ENCODE measurements around the gene ERN1.

Gene ERN1

GRCh38 chr17:64110379-64111152 is 19.4 kb downstream of the ERN1 start:
- no peak for DNase-seq (ENCODE audit: low read depth in 2 of 2)

DNA sequence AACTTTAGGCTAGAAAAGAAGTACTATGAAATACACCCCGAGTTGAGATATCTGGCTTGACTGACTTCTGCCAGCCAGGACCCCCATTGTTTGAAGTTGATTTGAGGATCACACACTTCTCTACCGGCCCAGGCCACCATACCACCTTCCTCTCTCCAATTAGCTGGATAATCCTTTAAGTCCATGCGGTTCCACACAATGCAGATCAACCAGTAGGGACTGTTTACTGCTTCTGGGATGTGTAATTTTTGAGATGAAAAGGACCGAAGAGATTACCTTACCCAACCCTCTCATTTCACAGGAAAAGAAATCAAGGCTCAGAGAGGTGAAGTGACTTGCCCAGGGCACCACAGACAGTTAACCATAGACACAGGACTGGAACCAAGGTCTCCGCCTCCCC is 20.5 kb downstream of the ERN1 start:
- no peak for DNase-seq (ENCODE audit: low read depth in 2 of 2)

DNA sequence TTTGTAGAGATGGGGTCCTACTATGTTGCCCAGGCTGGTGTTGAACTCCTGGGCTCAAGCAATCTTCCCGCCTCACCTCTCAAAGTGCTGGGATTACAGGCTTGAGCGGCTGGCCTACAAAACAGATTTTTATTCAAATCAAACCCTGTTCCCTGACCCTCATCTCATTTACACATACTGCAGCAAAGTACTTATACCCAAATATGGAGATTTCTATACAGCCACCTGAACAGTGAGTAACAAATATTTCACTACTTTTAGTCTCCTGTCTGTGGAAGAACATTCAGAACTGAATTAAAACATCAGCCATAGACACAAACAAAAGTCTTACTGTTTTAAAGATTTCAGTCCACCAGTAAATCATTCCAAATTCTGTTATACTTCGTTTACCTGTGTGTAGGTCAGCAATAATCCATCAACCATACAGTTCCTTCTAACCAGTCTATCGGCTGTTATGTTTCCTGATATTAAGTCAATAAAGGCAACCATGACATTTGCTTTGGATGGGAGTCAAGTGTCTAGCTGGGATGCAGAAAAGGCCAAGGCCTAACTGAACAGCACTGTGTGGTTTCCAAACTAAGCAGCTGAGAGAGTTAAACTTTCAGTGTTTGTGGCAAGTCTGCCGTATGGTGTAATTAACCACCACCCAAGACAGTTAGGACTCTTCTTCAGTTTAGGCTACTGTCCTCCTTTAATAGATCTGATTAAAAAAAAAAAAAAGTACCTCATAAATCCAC is 22.3 kb downstream of the ERN1 start:
- no peak for DNase-seq (ENCODE audit: low read depth in 2 of 2)

GRCh38 chr17:64106918-64107317 is 23.0 kb downstream of the ERN1 start:
- DNase-seq (ENCODE audit: low read depth in 2 of 2) = no peak

DNA sequence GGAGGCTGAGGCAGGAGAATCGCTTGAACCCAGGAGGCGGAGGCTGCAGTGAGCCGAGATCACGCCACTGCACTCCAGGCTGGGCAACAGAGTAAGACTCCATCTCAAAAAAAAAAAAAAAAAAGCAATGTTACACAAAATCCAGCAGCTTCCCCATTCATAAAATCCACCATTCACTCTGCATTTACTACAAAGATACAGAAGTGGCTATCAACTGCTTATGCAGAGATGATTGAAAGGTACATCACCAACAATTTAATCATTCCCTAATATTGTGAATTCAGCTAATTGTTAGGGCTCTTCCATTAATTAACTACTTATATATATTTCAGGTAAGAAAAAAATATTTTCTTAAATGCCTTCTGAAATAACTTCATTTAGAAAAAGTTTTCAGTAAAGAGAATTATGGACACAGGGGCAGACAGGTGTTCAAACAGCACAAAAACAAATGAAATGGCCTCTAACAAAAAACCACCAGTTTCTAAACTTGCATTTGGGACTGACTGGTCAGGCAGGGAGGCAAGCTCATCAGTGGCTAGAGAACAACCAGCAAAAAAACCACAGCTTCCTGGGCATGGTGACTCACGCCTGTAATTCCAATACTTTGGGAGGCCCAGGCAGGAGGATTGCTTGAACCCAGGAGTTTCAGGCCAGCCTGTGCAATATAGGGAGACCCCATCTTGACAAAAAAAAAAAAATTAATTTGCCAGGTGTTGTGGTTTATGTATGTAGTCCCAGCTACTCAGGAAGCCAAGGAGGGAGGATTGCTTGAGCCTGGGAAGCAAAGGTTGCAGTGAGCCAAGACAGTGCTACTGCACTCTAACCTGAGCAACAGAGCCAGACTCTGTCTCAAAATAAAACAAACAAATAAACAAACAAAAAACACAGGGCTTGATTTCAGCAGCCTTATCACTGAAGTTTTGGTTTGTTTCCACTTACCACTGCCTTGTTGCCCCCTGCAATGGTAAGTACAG is 26.3 kb downstream of the ERN1 start:
- DNase-seq (ENCODE audit: low read depth in 2 of 2) = no peak

DNA sequence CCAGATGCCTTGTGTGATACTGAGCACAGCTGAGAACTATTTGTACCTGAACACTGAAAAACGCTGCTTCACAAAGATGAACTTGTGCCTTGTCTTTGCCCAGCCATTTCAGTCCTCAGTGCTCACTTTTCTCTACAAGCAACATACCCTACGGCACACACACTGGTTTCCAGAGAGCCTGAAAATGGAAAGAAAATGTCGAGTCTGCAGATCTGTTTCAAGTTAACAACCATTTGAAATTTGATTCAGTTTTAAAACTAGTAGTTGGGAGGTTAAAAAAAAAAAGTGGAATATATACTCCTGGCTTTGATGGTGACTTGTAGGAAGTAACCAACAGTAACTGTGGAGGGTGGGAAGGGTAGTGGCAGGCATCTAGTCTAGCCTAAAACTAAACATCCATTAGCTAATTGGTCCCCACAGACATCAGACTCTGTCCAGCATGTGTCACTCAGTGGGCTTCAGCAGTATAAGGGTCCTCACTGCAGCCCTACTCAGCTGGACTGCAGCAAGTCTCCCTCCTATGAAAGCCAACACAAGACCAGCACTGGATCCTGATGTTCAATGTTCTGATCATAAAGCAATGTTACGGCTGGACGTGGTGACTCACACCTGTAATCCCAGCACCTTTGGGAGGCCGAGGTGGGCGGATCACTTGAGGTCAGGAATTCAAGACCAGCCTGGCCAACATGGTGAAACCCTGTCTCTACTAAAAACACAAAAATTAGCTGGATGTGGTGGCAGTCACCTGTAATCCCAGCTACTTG is 27.1 kb downstream of the ERN1 start:
- no peak for DNase-seq (ENCODE audit: low read depth in 2 of 2)

GRCh38 chr17:64099543-64099942 is 30.4 kb downstream of the ERN1 start:
- no peak for DNase-seq (ENCODE audit: low read depth in 2 of 2)

GRCh38 chr17:64097196-64097936 is 32.6 kb downstream of the ERN1 start:
- no peak for DNase-seq (ENCODE audit: low read depth in 2 of 2)

DNA sequence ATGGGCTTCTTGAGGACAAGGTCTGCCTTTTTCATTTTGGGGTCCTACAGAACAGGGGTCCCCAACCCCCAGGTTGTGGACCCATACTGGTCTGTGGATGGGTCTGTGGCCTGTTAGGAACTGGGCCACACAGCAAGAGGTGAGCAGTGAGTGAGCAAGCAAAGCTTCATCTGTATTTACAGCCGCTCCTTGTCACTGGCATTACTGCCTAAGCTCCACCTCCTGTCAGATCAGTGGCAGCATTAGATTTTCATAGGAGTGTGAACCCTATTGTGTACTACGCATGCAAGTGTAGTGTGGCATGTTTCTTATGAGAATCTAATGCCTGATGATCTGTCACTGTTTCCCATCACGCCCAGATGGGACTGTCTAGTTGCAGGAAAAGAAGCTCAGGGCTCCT is 33.9 kb downstream of the ERN1 start:
- no peak for DNase-seq (ENCODE audit: low read depth in 2 of 2)

DNA sequence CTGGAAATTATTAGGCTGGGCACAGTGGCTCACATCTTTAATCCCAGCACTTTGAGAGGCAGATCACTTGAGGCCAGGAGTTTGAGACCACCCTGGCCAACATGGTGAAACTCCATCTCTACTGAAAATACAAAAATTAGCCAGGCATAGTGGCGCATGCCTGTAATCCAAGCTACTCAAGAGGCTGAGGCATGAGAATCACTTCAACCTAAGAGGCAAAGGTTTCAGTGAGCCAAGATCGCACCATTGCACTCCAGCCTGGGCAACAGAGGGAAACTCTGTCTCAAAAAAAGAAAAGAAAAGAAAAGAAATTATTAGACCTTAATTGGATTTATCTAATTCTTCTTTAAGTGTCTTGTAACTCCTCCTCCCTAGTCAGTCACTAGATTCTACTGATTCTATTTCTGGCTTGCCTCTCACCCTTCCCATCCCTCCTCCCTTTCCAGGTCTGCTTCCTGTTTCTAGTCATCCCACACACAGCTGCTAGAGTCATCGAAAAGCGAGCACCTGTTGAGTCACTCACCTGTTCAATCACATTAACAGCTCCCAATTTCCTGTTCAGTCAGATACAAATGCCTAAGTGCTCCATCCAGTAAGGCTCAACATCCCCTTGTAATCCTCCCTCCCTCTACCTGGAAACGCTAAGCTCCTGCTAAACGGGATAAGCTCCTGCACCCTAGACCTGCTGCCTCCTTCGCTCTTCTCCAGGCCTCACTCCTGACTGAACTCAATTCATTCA is 34.6 kb downstream of the ERN1 start:
- DNase-seq (ENCODE audit: low read depth in 2 of 2) = no peak

DNA sequence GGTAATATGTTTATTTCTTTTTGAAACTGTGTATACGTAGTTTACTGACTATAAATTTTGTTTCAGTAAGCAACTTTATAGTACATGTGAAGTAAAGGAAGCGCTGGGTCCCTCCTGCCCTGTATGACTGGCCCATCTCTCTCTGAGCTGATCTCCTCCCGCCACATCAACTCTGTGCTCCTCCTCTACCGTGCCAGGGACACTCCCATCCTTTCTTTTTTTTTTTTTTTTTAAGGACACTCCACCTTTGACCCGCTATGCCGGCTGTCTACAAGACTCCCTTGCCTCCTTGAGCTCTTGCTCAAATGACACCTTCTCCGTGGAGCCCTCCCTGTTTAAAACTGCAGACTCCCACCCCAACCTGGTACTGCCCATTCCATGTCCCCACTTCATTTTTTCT is 35.5 kb downstream of the ERN1 start:
- DNase-seq (ENCODE audit: low read depth in 2 of 2) = no peak

GRCh38 chr17:64092952-64093451 is 36.9 kb downstream of the ERN1 start:
- no peak for DNase-seq (ENCODE audit: low read depth in 2 of 2)

DNA sequence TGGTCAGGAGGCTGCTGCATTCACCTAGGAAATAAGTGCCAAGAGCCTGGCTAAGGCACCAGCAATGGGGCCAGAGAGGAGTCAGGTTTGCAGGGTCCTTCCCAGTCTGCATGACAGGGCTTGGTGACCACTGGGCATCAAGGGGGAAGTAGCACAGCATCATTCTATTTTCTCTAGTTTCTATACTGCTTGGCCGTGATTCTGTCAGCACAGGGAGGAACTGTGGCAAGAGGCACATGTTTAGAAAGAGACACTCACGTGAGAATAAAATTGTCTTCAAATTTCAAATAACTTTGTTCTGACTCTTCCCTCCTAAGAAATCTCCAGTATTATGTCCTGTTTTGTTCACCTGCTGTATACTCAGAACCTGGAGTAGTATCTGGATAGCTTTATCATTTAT is 37.8 kb downstream of the ERN1 start:
- DNase-seq (ENCODE audit: low read depth in 2 of 2) = no peak

GRCh38 chr17:64091571-64091970 is 38.4 kb downstream of the ERN1 start:
- no peak for DNase-seq (ENCODE audit: low read depth in 2 of 2)

GRCh38 chr17:64091116-64091515 is 38.8 kb downstream of the ERN1 start:
- DNase-seq (ENCODE audit: low read depth in 2 of 2) = no peak

DNA sequence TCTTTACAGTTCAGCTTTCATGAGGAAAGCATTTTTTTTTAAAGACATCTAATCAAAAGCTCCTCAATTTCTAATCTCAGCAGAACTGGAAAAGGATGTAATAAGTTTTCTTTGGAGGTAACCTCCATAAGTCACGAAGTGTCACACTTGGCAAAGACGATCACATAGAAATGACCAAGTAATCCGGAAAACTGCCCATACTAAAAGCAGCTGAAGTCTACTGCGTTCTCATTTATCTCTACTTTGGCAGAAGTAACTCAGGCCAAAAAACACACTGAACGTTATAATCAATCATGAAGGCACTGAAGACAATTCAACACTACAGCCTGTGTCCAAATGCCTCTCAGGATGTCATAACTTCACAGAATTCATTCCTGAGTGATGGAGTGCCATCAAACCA is 39.8 kb downstream of the ERN1 start:
- no peak for DNase-seq (ENCODE audit: low read depth in 2 of 2)

DNA sequence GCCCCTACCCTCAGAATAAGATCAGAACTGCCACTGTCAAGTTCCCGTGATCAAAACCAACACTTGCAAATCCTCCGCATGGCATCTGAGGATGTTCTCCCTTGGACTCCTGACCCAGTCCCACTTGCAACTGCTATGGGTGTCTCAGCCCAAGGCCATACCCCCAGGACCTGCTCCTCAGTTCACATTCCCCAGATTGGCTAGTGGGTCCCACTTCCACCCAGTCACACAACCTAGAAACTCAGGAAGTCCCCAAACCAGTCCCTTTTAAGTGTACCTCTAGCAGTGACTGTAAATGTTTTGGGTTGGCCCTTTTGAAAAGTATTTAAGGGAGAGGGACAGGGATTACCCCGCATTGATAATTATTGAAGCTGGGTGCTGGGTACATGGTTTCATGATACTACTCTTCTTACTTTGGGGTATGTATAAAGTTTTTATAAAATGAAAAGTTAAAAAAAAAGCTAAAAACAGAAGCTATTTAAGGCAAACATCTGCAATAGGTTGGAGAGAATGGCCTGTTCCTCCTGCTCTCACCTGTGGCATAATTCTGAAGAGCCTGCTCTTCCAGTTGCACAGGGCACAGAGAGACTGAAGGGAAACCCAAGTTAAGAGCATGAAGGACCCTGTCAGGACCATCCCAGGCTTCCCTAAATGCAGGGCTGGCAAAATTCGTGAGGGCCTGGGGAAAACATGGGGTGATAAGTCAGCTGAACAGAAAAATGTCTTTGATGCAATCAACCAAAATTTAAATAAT is 42.5 kb downstream of the ERN1 start:
- DNase-seq (ENCODE audit: low read depth in 2 of 2) = no peak

GRCh38 chr17:64085650-64086005 is 44.3 kb downstream of the ERN1 start:
- DNase-seq (ENCODE audit: low read depth in 2 of 2) = no peak

- no peak for DNase-seq (ENCODE audit: low read depth in 2 of 2)
Measured at GRCh38 chr17:64084940-64085649, 44.8 kb downstream of the ERN1 start.

All from stimulated activated CD8-positive, alpha-beta memory T cell treated with anti-CD3 and anti-CD28 coated beads, Interleukin-7, amount 100 ng/mL, for 4 hours (primary cell).